Neural cell (in vitro differentiated cells): ENCODE data around the gene LMAN2.

Experiments used
- EP300 ChIP-seq: fragments of 450-650 bp; conservative IDR thresholded peaks from 2 replicates; pipeline ENCODE4 v1.6.1; 2014; ENCODE audit warnings: antibody characterized with exemption, mild to moderate bottlenecking, moderate library complexity; ENCODE audit not compliant: poor library complexity, severe bottlenecking
- POLR2AphosphoS5 ChIP-seq: IDR thresholded peaks from 2 replicates; pipeline ENCODE4 v1.6.1; 2012
- RAD21 ChIP-seq: fragments of 450-650 bp; conservative IDR thresholded peaks from 2 replicates; pipeline ENCODE4 v1.6.1; 2014; ENCODE audit warnings: antibody characterized with exemption, mild to moderate bottlenecking, moderate library complexity

GRCh38 chr5:177334781-177335700, 16.4 kb downstream of the LMAN2 start:
- TF ChIP-seq RAD21 (no peak), EP300 (no peak), POLR2AphosphoS5 (no peak)
